Measurements from ENCODE around the gene MYRFL. TPM values are rescaled to one million over a fixed set of nuclear protein-coding genes. Genes with fewer than 3 reads are reported as not detected.
"Not testable (repeated sequence)": the region's sequence is repeated elsewhere in the genome, so short reads cannot be mapped to it uniquely, and the experiment has no call there.

MYRFL gene
- total RNA-seq, 1 donor from 2014 or later: under 0.01 TPM

- DNase-seq (ENCODE audit: low read depth, low spot score): no peak
Observed at GRCh38 chr12:69986114-69986513, 161.1 kb downstream of the MYRFL start.

GRCh38 chr12:69987579-69988091 lies 162.6 kb downstream of the MYRFL start:
- DNase-seq (ENCODE audit: low read depth, low spot score): peak; percentile 95

- peak; percentile 66 for DNase-seq (ENCODE audit: low read depth, low spot score)
Observed at GRCh38 chr12:69988481-69989321, 163.7 kb downstream of the MYRFL start.

- no peak for DNase-seq (ENCODE audit: low read depth, low spot score)
Observed at GRCh38 chr12:69991690-69992288, 166.8 kb downstream of the MYRFL start.

GRCh38 chr12:69993433-69993832 lies 168.4 kb downstream of the MYRFL start:
- no peak for DNase-seq (ENCODE audit: low read depth, low spot score)

GRCh38 chr12:69994086-69994485 lies 169.1 kb downstream of the MYRFL start:
- not testable (repeated sequence) for DNase-seq (ENCODE audit: low read depth, low spot score)

- DNase-seq (ENCODE audit: low read depth, low spot score): no peak
Observed at GRCh38 chr12:69994724-69995173, 169.7 kb downstream of the MYRFL start.

GRCh38 chr12:69996241-69996640 lies 171.2 kb downstream of the MYRFL start:
- no peak for DNase-seq (ENCODE audit: low read depth, low spot score)

- DNase-seq (ENCODE audit: low read depth, low spot score): no peak
Observed at GRCh38 chr12:69996722-69997121, 171.7 kb downstream of the MYRFL start.

GRCh38 chr12:69998011-69998410 lies 173.0 kb downstream of the MYRFL start:
- no peak for DNase-seq (ENCODE audit: low read depth, low spot score)

- no peak for DNase-seq (ENCODE audit: low read depth, low spot score)
Observed at GRCh38 chr12:69998922-69999321, 173.9 kb downstream of the MYRFL start.

- DNase-seq (ENCODE audit: low read depth, low spot score): no peak
Observed at GRCh38 chr12:69999561-69999960, 174.5 kb downstream of the MYRFL start.

- DNase-seq (ENCODE audit: low read depth, low spot score): no peak
Observed at GRCh38 chr12:70002097-70002911, 177.3 kb downstream of the MYRFL start.

- DNase-seq (ENCODE audit: low read depth, low spot score): no peak
Observed at GRCh38 chr12:70002912-70003255, 177.9 kb downstream of the MYRFL start.

GRCh38 chr12:70005864-70006618 lies 181.0 kb downstream of the MYRFL start:
- no peak for DNase-seq (ENCODE audit: low read depth, low spot score)

- no peak for DNase-seq (ENCODE audit: low read depth, low spot score)
Observed at GRCh38 chr12:70006619-70006973, 181.6 kb downstream of the MYRFL start.

GRCh38 chr12:70007687-70008086 lies 182.7 kb downstream of the MYRFL start:
- DNase-seq (ENCODE audit: low read depth, low spot score): no peak

Data from pulmonary artery endothelial cell (primary cell).